OCI-LY3 (cell line): ENCODE data around the gene TMLHE.

Experiments used
- H2AFZ ChIP-seq: fragments of 200-600, 300-600 bp; shearing (Covaris generic); 2 replicates; pipeline ENCODE4 v1.6.0; 2014; ENCODE audit warnings: antibody characterized with exemption, low read depth, low read length
- H3K27ac ChIP-seq: fragments of 200-600, 300-600 bp; sonication (generic); 2 replicates; pipeline ENCODE4 v1.5.1; 2014; ENCODE audit warnings: mild to moderate bottlenecking, low read length, moderate library complexity, mixed read lengths
- H3K27me3 ChIP-seq: fragments of 200-600, 300-600 bp; sonication (generic); 2 replicates; pipeline ENCODE4 v1.6.1; 2014; ENCODE audit warnings: low read depth, low read length, mixed read lengths
- H3K36me3 ChIP-seq: fragments of 200-600, 300-600 bp; sonication (generic); replicated peaks from 2 replicates; pipeline ENCODE3; 2014; ENCODE audit warnings: low read depth, low read length, mixed read lengths
- H3K4me1 ChIP-seq: fragments of 300-600, 200-600 bp; sonication (generic); 2 replicates; pipeline ENCODE4 v1.6.1; 2014; ENCODE audit warnings: low read length, mixed read lengths
- H3K4me2 ChIP-seq: fragments of 200-600, 300-600 bp; sonication (generic); 2 replicates; pipeline ENCODE4 v1.6.1; 2014; ENCODE audit warnings: low read length, mixed read lengths
- H3K4me3 ChIP-seq: fragments of 300-600, 200-600 bp; sonication (generic); 2 replicates; pipeline ENCODE4 v1.5.1; 2014; ENCODE audit warnings: antibody characterized with exemption, mild to moderate bottlenecking, low read length, moderate library complexity
- H3K79me2 ChIP-seq: fragments of 300-600, 200-600 bp; shearing (Covaris generic); 2 replicates; pipeline ENCODE4 v1.6.1; 2014; ENCODE audit warnings: mild to moderate bottlenecking, low read length, mixed read lengths
- H3K9ac ChIP-seq: fragments of 300-600, 200-600 bp; shearing (Covaris generic); 2 replicates; pipeline ENCODE4 v1.6.0; 2014; ENCODE audit warnings: mild to moderate bottlenecking, low read length, moderate library complexity
- H3K9me3 ChIP-seq: fragments of 200-600, 300-600 bp; shearing (Covaris generic); 2 replicates; pipeline ENCODE4 v1.6.1; 2014; ENCODE audit warnings: low read length, mixed read lengths; ENCODE audit not compliant: insufficient read depth
- H4K20me1 ChIP-seq: fragments of 200-600, 300-600 bp; sonication (generic); 2 replicates; pipeline ENCODE4 v1.6.1; 2016; ENCODE audit warnings: low read length, mixed read lengths; ENCODE audit not compliant: insufficient read depth
- CTCF ChIP-seq: fragments of 200-600, 300-600 bp; sonication (generic); IDR thresholded peaks from 2 replicates; pipeline ENCODE4 v1.5.1; 2014; ENCODE audit warnings: antibody characterized with exemption, low read length, low read depth
- EZH2phosphoT487 ChIP-seq: fragments of 200-600 bp; shearing (Covaris generic); IDR thresholded peaks from 2 replicates; pipeline ENCODE4 v1.6.1; 2018; ENCODE audit warnings: antibody characterized with exemption, mixed run types, low read depth

TMLHE gene

GRCh38 chrX:155577682-155578081, 35.1 kb downstream of the TMLHE start:
- Histone ChIP-seq H3K27me3 (no peaks in the 10 kb centered on the region), H3K4me2 (no peak overlapping the region), H3K36me3 (no peaks in the 10 kb centered on the region), H3K4me1 (no peaks in the 10 kb centered on the region), H3K27ac (no peak overlapping the region), H3K9ac (no peak overlapping the region), H3K4me3 (no peak overlapping the region), H3K79me2 (peaks cover 15% of the 10 kb centered on the region), H4K20me1 (no peaks in the 10 kb centered on the region), H2AFZ (no peak overlapping the region), H3K9me3 (no peaks in the 10 kb centered on the region)
- no peak for TF ChIP-seq EZH2phosphoT487
- TF ChIP-seq CTCF: no peak

DNA sequence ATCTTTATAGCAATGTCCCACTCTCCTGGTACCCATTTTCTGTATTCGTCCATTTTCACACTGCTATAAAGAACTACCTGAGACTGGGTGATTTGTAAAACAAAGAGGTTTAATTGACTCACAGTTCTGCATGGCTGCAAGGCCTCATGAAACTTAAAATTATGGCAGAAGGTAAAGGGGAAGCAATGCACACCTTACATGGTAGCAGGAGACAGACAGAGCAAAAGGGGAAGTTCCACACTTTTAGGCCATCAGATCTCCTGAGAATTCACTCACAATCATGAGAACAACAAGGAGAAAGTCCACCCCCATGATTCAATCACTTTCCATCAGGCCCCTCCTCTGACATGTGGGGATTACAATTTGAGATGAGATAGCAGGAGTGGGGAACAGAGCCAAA, 49.7 kb downstream of the TMLHE start:
- TF ChIP-seq CTCF: no peak
- Histone ChIP-seq H3K4me3 (no peak overlapping the region), H3K4me1 (peaks cover 6% of the 10 kb centered on the region)

GRCh38 chrX:155544881-155545280, 67.9 kb downstream of the TMLHE start:
- TF ChIP-seq EZH2phosphoT487 (no peak), CTCF (no peak)
- H3K4me3 ChIP-seq: no peak overlapping the region

More for the DNA sequence above, 49.7 kb downstream of the TMLHE start:
- Histone ChIP-seq H3K27me3 (no peaks in the 10 kb centered on the region), H4K20me1 (no peaks in the 10 kb centered on the region), H3K36me3 (no peaks in the 10 kb centered on the region), H3K79me2 (no peaks in the 10 kb centered on the region), H3K9me3 (no peaks in the 10 kb centered on the region), H2AFZ (no peak overlapping the region), H3K9ac (no peak overlapping the region), H3K27ac (no peak overlapping the region), H3K4me2 (no peak overlapping the region)

GRCh38 chrX:155535866-155536265, 76.9 kb downstream of the TMLHE start:
- Histone ChIP-seq H3K4me3 (no peak overlapping the region), H3K36me3 (no peaks in the 10 kb centered on the region), H2AFZ (no peak overlapping the region), H3K4me2 (no peak overlapping the region), H3K79me2 (no peaks in the 10 kb centered on the region), H4K20me1 (no peaks in the 10 kb centered on the region), H3K27me3 (no peaks in the 10 kb centered on the region), H3K9ac (no peak overlapping the region), H3K9me3 (no peaks in the 10 kb centered on the region), H3K27ac (no peak overlapping the region), H3K4me1 (no peaks in the 10 kb centered on the region)
- no peak for TF ChIP-seq CTCF
- TF ChIP-seq EZH2phosphoT487: no peak

More at GRCh38 chrX:155544881-155545280, 67.9 kb downstream of the TMLHE start:
- Histone ChIP-seq H3K27ac (no peak overlapping the region), H3K9ac (no peak overlapping the region), H3K27me3 (no peaks in the 10 kb centered on the region), H3K36me3 (peaks cover 17% of the 10 kb centered on the region), H4K20me1 (no peaks in the 10 kb centered on the region), H2AFZ (no peak overlapping the region), H3K9me3 (no peaks in the 10 kb centered on the region), H3K4me1 (no peaks in the 10 kb centered on the region), H3K4me2 (no peak overlapping the region), H3K79me2 (no peaks in the 10 kb centered on the region)
